Colon (tissue), 2 donors: ENCODE measurements around the gene NOD1.
"Not testable (repeated sequence)": the region's sequence is repeated elsewhere in the genome, so short reads cannot be mapped to it uniquely, and the experiment has no call there.

Experiments used
- FAIRE-seq: peaks from 2 replicates; lab custom pipeline; 2012; peaks lifted over from hg19 to GRCh38; lab: Jason Lieb, UNC
- donor health status: control.
- donor health status: control.

NOD1 gene

DNA sequence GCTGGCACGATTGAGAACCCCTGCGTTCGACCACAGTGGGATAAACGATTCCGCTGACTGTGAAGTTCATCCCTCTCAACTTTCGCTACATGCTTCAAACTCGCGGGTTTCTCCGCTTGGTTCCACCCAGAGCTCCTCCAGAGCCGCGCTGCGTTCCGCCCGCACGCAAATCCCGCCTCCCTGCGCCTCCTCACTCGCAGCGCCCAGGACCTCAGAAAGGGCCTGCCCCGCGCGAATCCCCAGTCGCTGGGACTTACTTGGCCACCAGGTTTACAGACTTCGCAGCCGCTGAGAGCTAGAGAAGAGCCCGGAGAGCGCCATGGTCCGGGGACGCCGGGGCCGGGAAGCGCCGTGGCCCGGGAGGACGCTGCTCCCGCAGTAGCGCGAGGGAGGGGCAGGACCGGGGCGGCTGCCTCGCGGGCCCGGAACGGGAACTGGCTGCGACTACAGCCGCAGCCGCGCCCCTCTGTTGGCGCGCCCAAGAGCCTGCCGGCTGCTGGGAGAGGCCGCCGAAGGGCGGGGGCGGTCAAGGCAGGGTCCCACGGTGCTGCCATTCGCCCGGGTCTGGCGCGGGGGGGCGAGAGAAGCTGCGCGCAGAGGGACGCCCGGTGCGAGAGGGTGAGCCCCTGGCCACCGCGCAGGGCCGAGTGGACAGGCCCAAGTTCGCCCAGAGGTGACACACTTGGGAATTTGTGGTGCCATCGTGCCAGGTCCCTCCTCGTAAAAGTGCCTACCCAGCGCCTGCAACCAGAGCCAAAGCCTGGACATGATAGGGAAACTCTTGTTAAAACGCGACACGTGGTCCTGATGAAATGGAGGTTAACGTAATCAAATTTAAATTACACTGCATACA lies at the start of gene NOD1:
Gene NOD1, minus strand, starts transcription at position 436 of the 853 bp plus-strand sequence. CDS start 21,863 bp downstream, outside the sequence.
- FAIRE-seq = no peak

GRCh38 chr7:30527297-30527696 lies 48.7 kb upstream of the NOD1 start:
- FAIRE-seq = not testable (repeated sequence)

GRCh38 chr7:30526163-30526562 lies 47.6 kb upstream of the NOD1 start:
- FAIRE-seq = no peak

DNA sequence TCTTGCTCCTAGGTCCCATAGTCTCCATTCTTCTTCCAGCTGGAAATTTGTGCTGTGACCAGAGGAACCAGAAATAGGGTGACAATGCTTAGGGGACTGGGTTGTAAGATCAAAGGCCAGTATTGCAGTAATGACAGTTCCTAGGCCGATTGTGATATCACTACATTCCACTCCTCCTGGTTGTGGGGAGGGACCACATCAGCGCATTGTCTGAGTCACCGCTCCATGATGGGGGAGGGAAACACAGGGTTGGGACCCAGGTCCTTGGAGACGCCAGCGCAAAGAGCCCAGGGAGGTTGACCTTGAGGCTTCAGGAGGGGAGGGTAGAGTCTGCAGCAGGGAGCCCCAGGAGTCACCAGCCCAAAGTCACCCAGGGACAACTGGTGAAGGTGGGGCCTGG lies 46.8 kb upstream of the NOD1 start:
- no peak for FAIRE-seq

- no peak for FAIRE-seq
These were observed 46.0 kb upstream of the NOD1 start for GRCh38 chr7:30524545-30524944.

DNA sequence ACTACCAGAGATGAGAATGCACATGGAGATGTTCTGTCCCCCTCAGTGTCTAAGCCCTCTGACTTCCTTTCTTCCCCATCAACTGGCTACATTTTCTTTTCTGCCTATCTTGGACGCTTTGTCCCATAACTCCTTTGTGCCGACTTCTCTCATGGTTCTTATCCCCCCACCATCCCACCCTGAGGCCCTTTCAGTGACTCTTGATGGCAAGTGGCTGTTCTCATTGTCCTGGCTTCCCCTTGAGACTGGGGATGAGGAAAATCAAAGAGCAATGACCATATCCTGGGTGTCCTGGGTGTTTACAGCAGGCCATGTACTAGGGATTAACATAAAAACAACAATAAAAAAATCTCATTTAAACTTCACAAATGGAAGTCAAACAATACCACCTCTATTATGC lies 44.9 kb upstream of the NOD1 start:
- no peak for FAIRE-seq

- FAIRE-seq = no peak
These were observed 43.6 kb upstream of the NOD1 start for GRCh38 chr7:30522159-30522558.

GRCh38 chr7:30521532-30521931 lies 42.9 kb upstream of the NOD1 start:
- no peak for FAIRE-seq

- FAIRE-seq = no peak
These were observed 40.5 kb upstream of the NOD1 start for GRCh38 chr7:30519122-30519521.

DNA sequence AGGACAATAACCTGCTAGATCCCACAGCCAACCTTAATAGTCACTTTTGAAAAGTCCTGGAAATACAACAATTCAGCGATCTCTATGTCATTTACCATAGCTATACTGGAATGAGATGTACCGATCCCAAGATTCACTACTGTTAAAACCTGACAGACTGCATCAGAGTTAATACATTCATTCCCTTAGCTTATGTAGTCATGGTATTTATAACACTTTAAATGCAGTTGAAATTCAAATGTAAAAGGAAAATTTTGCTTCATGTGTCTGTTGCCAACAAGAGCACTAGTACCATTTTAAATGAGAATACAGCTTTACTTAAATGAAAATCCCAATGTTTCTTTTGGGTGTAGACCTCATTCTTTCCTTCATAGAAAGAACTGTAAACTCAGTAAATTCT lies 37.2 kb upstream of the NOD1 start:
- no peak for FAIRE-seq

DNA sequence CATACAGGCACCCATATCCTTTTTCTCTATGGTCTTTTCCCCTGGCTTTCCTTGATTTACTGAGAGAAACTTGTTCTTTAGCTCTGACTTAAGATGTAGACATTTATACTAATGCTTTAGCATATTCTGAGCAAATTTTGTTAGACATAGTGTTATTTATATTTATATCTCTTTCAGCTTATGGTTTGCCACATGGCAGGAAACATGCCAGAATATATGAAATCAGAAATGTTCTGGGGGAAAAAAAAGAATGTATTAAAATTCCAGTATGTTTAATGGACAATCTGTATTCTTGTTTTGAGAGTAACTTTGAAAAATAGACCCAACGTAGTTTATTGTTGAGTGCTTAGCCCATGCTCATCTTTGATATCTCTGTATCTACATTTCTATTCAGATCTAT lies 36.2 kb upstream of the NOD1 start:
- FAIRE-seq = no peak

- no peak for FAIRE-seq
These were observed 35.6 kb upstream of the NOD1 start for GRCh38 chr7:30514177-30514576.

- no peak for FAIRE-seq
These were observed 35.2 kb upstream of the NOD1 start for GRCh38 chr7:30513762-30514161.

DNA sequence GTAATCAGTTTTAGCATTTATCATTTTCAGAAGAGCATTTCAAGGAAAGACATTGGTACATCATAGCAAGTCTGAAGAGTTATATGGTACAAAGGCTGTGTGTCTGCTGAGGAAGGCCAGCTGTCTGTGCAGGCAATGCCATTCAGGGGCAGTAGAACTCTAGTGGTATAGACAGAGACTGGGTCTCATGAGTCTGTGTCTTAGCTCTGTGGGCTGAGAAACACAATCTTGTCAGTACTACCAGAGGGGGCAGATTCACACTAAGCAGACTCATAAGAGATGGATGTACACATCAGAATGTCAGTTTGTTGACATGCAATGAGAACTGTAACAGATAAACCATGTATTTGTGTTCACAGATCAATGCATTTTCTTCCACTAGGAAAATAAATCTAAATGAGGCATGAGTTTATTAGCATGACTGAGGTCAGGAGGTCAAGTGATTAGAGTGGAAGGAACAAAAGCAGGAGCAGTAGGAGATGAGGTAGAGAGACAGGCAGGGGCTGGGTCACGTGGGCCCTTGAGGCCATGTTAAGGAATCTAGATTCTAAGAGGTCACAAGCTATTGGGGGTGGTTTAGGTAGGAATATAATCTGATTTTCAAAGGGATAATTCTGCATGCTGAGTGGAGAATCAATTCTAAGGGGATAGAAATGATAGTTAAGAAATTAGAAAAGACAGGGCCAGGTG lies 33.5 kb upstream of the NOD1 start:
- no peak for FAIRE-seq

- no peak for FAIRE-seq
These were observed 32.9 kb upstream of the NOD1 start for GRCh38 chr7:30511494-30511893.

GRCh38 chr7:30510124-30511075 lies 31.8 kb upstream of the NOD1 start:
- no peak for FAIRE-seq

DNA sequence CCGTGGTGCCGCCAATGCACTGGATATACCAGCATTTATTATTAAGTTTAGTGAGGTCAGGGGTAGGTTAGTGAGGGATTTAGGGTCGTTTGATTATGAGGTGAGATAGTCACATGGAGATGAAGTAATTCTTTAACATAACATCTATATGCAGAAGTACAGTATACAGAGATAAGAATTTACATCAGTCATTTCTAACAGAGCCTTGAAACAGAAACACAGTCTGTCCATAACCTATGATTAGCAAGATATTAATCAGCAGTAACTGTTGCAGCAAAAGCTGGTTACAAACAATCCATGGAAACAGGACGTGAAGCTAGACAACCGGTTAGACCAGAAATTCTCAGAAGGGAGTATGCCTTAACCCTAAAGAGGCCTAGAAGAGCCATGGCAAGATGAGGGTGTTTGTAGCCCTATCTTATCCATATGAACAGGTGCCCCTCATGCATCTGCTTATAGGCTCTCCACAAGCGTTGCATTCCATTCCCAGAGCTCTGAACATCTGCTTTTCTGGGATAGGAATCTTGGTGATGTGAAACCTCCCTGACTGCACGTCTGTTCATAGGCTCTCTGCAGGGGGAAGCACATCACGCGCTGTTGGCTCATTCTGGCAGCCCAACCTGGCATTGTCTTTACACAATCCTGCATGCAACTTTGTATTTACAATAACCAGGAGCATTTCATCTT lies 30.7 kb upstream of the NOD1 start:
- not testable (repeated sequence) for FAIRE-seq

DNA sequence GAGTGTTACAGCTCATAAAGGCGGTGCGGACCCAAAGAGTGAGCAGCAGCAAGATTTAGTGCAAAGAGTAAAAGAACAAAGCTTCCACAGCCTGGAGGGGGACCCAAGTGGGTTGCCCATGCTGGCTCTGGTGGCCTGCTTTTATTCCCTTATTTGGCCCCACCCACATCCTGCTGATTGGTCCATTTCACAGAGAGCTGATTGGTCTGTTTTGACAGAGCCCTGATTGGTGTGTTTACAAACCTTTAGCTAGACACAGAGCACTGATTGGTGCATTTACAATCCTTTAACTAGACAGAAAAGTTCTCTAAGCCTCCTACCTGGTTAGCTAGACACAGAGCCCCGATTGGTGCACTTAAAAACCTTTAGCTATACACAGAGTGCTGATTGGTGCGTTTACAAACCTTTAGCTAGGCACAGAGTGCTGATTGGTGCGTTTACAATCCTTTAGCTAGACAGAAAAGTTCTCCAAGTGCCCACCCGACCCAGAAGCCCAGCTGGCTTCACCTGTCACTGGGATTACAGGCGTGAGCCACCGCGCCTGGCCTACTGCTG lies 28.8 kb upstream of the NOD1 start:
- not testable (repeated sequence) for FAIRE-seq

DNA sequence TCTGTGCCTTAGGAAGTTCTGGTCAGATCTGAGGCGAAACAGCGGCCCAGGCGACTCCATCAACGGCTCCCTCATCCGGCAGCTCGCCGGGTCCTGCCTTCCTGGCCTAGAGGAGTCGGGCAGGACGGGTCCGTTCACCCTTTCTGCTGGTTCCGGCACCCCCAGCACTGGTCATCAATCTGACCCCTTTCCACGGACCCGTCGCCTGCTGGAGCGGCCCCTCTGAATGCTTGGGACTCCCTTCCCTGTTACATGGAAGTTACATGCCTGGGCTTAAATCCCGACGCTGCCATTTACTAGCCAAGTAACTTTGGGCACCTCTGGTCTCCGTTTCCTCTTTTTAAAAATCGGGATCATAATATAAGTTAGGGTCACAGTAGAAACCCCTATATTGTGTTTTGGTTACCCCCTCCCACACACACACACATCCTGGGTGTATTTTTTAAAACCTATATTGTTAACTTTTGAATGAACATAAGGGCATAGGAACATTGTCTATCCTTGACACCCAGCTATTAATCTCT lies 26.7 kb upstream of the NOD1 start:
- no peak for FAIRE-seq

DNA sequence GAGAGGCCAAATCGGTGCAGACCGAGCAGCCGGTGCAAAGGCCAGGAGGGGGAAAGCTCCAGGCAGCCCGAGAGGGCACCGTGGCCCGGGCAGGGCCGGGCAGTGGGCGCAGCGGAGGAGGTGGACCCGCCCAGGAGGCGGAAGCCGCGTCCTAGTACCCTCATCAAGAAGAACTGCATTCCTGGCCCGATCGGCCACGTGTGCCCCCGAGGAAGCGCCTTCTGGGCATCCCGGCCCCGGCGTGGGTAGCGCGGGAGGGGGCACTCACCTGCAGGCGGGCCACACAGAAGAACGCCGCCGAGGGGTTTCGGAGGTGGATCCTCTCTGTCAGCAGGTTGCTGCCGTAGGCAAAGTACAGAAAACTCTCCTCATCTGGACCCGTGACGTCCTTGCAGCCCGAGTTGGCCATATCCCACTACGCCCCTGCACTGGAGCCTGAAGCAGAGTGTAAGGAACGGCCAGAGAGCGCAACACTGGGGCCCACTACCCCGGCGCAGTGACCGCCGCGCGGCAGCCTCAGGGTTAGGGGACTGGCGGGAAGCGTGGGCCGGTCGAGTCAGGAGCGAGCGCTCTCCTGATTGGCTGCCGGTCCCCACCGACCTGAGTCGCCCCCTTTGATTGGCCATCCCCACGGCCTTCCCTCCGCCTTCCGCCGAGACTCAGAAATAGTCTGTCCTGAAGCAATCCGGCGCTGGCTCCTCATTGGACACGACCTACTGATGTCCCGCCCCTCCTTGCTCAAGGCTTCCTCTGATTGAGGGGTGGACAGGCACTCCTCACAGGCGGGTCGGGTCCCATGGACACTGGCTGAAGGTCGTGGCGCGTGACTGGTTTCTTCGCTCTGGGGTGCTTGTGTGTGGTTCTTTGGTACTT lies 26.0 kb upstream of the NOD1 start, which contains the start of gene GGCT:
Gene GGCT, minus strand, starts transcription at position 529 of the 873 bp plus-strand sequence. Its CDS starts 120 bp downstream, at position 409.
- no peak for FAIRE-seq
